ENCODE results near the gene HSF5.

HSF5 gene

GRCh38 chr17:58508341-58509067, 20.3 kb upstream of the HSF5 start:
- Histone ChIP-seq H3K27me3 (ENCODE audit: insufficient read depth, poor library complexity, severe bottlenecking) (no peaks in the 10 kb centered on the region), H3K27ac (ENCODE audit: poor library complexity, severe bottlenecking) (no peak overlapping the region), H3K9me3 (ENCODE audit: severe bottlenecking) (no peaks in the 10 kb centered on the region), H3K4me3 (ENCODE audit: severe bottlenecking) (no peak overlapping the region), H3K4me1 (ENCODE audit: insufficient read depth, poor library complexity, severe bottlenecking) (peaks cover 3% of the 10 kb centered on the region), H3K36me3 (ENCODE audit: low read depth) (peaks cover 95% of the 10 kb centered on the region)
- no peak for ATAC-seq (ENCODE audit: low read depth)
- no peak for DNase-seq (ENCODE audit: low spot score)
- TF ChIP-seq, protein P1, sequence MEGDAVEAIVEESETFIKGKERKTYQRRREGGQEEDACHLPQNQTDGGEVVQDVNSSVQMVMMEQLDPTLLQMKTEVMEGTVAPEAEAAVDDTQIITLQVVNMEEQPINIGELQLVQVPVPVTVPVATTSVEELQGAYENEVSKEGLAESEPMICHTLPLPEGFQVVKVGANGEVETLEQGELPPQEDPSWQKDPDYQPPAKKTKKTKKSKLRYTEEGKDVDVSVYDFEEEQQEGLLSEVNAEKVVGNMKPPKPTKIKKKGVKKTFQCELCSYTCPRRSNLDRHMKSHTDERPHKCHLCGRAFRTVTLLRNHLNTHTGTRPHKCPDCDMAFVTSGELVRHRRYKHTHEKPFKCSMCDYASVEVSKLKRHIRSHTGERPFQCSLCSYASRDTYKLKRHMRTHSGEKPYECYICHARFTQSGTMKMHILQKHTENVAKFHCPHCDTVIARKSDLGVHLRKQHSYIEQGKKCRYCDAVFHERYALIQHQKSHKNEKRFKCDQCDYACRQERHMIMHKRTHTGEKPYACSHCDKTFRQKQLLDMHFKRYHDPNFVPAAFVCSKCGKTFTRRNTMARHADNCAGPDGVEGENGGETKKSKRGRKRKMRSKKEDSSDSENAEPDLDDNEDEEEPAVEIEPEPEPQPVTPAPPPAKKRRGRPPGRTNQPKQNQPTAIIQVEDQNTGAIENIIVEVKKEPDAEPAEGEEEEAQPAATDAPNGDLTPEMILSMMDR (IDR thresholded peaks at IDR 0.05; ENCODE audit: poor library complexity, severe bottlenecking) = no peak

- no peak overlapping the region for H3K27ac ChIP-seq (ENCODE audit: poor library complexity, severe bottlenecking)
- H3K4me1 ChIP-seq (ENCODE audit: insufficient read depth, poor library complexity, severe bottlenecking) = no peaks in the 10 kb centered on the region
- H3K36me3 ChIP-seq (ENCODE audit: low read depth) = peaks cover 100% of the 10 kb centered on the region
- H3K9me3 ChIP-seq (ENCODE audit: severe bottlenecking) = no peaks in the 10 kb centered on the region
- ATAC-seq (ENCODE audit: low read depth) = no peak
- TF ChIP-seq, protein P1 (IDR thresholded peaks at IDR 0.05; ENCODE audit: poor library complexity, severe bottlenecking) = no peak
- H3K4me3 ChIP-seq (ENCODE audit: severe bottlenecking) = no peak overlapping the region
- DNase-seq (ENCODE audit: low spot score) = no peak
- no peaks in the 10 kb centered on the region for H3K27me3 ChIP-seq (ENCODE audit: insufficient read depth, poor library complexity, severe bottlenecking)
Observed at GRCh38 chr17:58507123-58507634, 19.0 kb upstream of the HSF5 start.

- no peaks in the 10 kb centered on the region for H3K9me3 ChIP-seq (ENCODE audit: severe bottlenecking)
- peaks cover 98% of the 10 kb centered on the region for H3K36me3 ChIP-seq (ENCODE audit: low read depth)
- no peak overlapping the region for H3K27ac ChIP-seq (ENCODE audit: poor library complexity, severe bottlenecking)
- H3K4me3 ChIP-seq (ENCODE audit: severe bottlenecking) = no peak overlapping the region
- no peak; the same call in 2 of the 3 replicates for ATAC-seq (ENCODE audit: low read depth)
- TF ChIP-seq, protein P1 (IDR thresholded peaks at IDR 0.05; ENCODE audit: poor library complexity, severe bottlenecking) = no peak
- H3K27me3 ChIP-seq (ENCODE audit: insufficient read depth, poor library complexity, severe bottlenecking) = no peaks in the 10 kb centered on the region
- DNase-seq (ENCODE audit: low spot score) = no peak
- no peaks in the 10 kb centered on the region for H3K4me1 ChIP-seq (ENCODE audit: insufficient read depth, poor library complexity, severe bottlenecking)
Observed at GRCh38 chr17:58506354-58507080, 18.3 kb upstream of the HSF5 start.

GRCh38 chr17:58504826-58505351, 16.7 kb upstream of the HSF5 start:
- no peak for ATAC-seq (ENCODE audit: low read depth)
- Histone ChIP-seq H3K4me1 (ENCODE audit: insufficient read depth, poor library complexity, severe bottlenecking) (no peaks in the 10 kb centered on the region), H3K27ac (ENCODE audit: poor library complexity, severe bottlenecking) (no peak overlapping the region), H3K4me3 (ENCODE audit: severe bottlenecking) (no peak overlapping the region), H3K27me3 (ENCODE audit: insufficient read depth, poor library complexity, severe bottlenecking) (no peaks in the 10 kb centered on the region), H3K9me3 (ENCODE audit: severe bottlenecking) (no peaks in the 10 kb centered on the region), H3K36me3 (ENCODE audit: low read depth) (peaks cover 98% of the 10 kb centered on the region)
- TF ChIP-seq, protein P1 (IDR thresholded peaks at IDR 0.05; ENCODE audit: poor library complexity, severe bottlenecking) = no peak
- no peak for DNase-seq (ENCODE audit: low spot score)

Data from RWPE2 (cell line).